Measurements from ENCODE around the gene RAB5B. TPM values are rescaled to one million over a fixed set of nuclear protein-coding genes. Genes with fewer than 3 reads are reported as not detected.

The RAB5B gene
- total RNA-seq, 1 donor from 2014 or later: 105 TPM

DNA sequence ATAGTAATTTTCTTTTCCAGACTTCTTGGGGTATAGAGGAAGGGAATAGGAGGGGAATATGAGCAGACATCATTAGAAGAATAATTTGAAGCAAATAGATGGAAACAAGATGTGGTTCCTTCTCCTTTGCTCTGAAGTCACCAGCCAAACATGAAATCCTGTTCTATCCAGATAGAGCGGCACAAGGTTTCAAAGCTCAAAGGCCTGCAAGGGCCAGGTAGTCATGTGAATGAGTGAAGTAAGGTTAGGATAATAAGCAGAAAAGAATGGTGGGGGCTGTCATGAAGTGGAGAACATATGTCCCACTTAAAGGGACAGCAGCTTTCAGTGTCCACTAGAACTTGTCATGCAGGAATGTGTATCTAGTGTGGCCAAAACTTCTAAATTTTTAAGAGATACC, 44.5 kb downstream of the RAB5B start:
- no peak for DNase-seq (ENCODE audit: extremely low spot score, unreplicated experiment)
- no peaks in the 10 kb centered on the region for H3K9me3 Mint-ChIP-seq
- TF ChIP-seq CTCF (conservative IDR thresholded peaks at IDR 0.05): no peak
- H3K4me3 Mint-ChIP-seq: no peak overlapping the region
- H3K4me1 Mint-ChIP-seq (ENCODE audit: unreplicated experiment): peaks cover 61% of the 10 kb centered on the region
- no peak overlapping the region for H3K27ac Mint-ChIP-seq
- H3K36me3 Mint-ChIP-seq: peaks cover 9% of the 10 kb centered on the region
- H3K27me3 Mint-ChIP-seq: peaks cover 3% of the 10 kb centered on the region

- Mint-ChIP-seq H3K9me3 (no peaks in the 10 kb centered on the region), H3K4me3 (peak within 1 kb of the TSS; percentile 95), H3K36me3 (peaks cover 12% of the 10 kb centered on the region), H3K27me3 (peaks cover 3% of the 10 kb centered on the region), H3K27ac (peak within 1 kb of the TSS; percentile 97), H3K4me1 (ENCODE audit: unreplicated experiment) (peaks cover 54% of the 10 kb centered on the region)
- DNase-seq (ENCODE audit: extremely low spot score, unreplicated experiment): peak; percentile 79
- no peak for TF ChIP-seq CTCF (conservative IDR thresholded peaks at IDR 0.05)
Measured at GRCh38 chr12:56020423-56021184, 46.7 kb downstream of the RAB5B start, which contains the start of gene IKZF4. IKZF4 (plus strand) TSS chr12:56021043; CDS start chr12:56021494, 451 bp downstream.

DNA sequence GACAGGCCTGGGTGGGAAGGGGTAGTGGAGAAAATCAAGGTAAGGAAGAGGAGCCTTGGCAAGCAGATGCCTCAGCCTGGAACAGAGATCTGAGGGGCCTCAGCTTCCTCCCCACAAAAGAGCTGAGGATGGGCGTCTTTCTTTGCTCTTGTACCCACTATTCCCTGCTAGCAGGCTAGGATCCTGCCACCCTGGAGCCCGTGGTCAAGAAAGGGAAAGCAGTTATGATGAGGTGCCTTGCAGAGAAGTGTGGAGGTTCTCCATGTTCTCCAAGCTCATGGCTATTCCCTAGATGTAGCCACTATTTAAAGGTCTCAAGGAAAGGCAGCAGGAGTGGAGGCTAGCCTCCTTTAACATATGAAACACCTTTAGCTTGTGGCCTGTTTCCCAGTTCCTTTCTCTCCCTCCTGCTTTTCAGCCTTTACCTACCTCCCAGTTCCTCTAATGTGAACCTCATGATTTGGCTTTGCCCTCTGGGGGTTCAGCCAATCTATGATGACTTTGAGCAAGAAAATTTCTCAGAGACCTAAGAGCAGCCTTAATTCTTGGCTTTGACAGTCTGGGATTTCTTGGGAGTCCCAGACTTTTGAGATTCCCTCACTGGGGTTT, 48.1 kb downstream of the RAB5B start:
- Mint-ChIP-seq H3K9me3 (no peaks in the 10 kb centered on the region), H3K4me1 (ENCODE audit: unreplicated experiment) (peaks cover 45% of the 10 kb centered on the region), H3K4me3 (peak overlapping the region; percentile 95), H3K27me3 (peaks cover 3% of the 10 kb centered on the region), H3K27ac (peak overlapping the region; percentile 97), H3K36me3 (peaks cover 13% of the 10 kb centered on the region)
- DNase-seq (ENCODE audit: extremely low spot score, unreplicated experiment): no peak
- no peak for TF ChIP-seq CTCF (conservative IDR thresholded peaks at IDR 0.05)

- Mint-ChIP-seq H3K36me3 (peaks cover 38% of the 10 kb centered on the region), H3K27ac (peak overlapping the region; percentile 90)
Measured at GRCh38 chr12:56028511-56029165, 54.8 kb downstream of the RAB5B start.

DNA sequence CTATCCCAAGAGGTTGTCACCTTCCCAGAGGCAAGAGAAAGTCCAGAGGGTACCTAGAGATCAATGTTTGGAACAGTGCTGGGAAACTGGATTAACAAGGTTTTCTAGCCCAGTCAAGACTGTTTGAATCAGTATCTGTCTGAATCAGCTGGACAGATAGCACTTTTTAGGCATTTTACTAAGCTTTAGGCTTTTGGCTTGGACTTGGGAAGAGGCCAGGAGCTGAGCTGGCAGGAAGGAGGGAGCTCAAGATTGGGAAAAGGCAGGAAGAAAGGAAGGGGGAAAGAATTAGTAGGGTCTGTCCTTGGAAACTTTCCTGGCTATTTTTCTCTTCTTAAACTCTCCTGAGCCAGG, 55.3 kb downstream of the RAB5B start:
- Mint-ChIP-seq H3K36me3 (peaks cover 38% of the 10 kb centered on the region), H3K4me3 (peak overlapping the region; percentile 16), H3K4me1 (ENCODE audit: unreplicated experiment) (peaks cover 14% of the 10 kb centered on the region), H3K9me3 (no peaks in the 10 kb centered on the region), H3K27me3 (no peaks in the 10 kb centered on the region), H3K27ac (peak overlapping the region; percentile 90)
- TF ChIP-seq CTCF (conservative IDR thresholded peaks at IDR 0.05): no peak
- DNase-seq (ENCODE audit: extremely low spot score, unreplicated experiment): no peak

More at GRCh38 chr12:56028511-56029165, 54.8 kb downstream of the RAB5B start:
- H3K27me3 Mint-ChIP-seq: no peaks in the 10 kb centered on the region
- TF ChIP-seq CTCF (conservative IDR thresholded peaks at IDR 0.05): no peak
- no peaks in the 10 kb centered on the region for H3K9me3 Mint-ChIP-seq
- peak overlapping the region; percentile 16 for H3K4me3 Mint-ChIP-seq
- H3K4me1 Mint-ChIP-seq (ENCODE audit: unreplicated experiment): peaks cover 17% of the 10 kb centered on the region
- DNase-seq (ENCODE audit: extremely low spot score, unreplicated experiment): no peak

Measured in type B pancreatic cell (in vitro differentiated cells).